COLO829 (cell line): ENCODE data around the gene IGFL2.
"Not testable (repeated sequence)": the region's sequence is repeated elsewhere in the genome, so short reads cannot be mapped to it uniquely, and the experiment has no call there.

Source experiments
- DNase-seq: peaks from one replicate; pipeline ENCODE4 v3.0.0; 2012; ENCODE audit warnings: low spot score

The IGFL2 gene

DNA sequence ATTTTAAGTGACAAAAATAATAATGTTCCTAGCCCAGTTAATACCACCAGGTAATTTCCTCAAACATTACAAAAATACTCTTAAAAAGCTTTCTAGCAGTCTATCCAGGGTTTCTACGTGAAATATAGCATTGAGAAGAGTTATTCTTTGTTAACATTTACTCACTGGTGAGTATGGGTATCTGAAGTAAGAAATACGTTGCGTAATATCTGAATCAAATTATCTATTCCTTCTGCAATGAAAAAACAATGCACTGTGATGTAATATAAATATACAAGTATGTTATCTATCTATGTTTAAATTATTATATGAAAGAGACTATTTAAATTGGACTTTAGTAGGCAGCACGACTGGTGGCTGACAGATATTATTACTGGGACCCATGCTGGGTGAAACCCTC, 5.7 kb upstream of the IGFL2 start:
- no peak for DNase-seq

- DNase-seq = no peak
Observed at GRCh38 chr19:46144756-46145155, 3.3 kb upstream of the IGFL2 start.

DNA sequence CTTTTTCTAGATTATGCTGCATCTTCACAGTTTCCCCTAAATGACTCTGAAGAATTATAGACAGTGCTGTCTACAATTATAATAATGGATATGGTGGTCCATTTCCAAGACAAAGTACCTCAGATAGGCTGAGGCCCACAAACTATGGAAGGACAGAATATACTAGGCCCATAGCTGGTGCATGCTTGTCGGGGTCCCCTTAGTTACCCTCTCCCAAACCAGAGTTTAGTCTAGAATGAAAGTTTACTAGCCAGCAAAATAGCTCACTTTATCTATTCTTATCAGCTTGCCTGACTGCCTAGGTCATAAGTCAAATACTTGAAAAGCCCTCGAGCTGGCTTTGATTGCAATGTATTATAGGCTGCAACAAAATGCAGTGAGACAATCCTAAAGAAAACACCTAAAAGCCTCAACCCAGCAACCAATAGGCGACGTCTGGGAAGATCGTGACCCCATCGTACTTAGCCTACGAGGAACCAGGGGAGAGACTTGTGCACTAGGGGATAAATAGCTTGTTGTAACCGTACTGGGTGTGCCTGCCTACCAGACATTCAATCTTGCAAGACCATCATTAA, 785 bp upstream of the IGFL2 start:
- DNase-seq = no peak

DNA sequence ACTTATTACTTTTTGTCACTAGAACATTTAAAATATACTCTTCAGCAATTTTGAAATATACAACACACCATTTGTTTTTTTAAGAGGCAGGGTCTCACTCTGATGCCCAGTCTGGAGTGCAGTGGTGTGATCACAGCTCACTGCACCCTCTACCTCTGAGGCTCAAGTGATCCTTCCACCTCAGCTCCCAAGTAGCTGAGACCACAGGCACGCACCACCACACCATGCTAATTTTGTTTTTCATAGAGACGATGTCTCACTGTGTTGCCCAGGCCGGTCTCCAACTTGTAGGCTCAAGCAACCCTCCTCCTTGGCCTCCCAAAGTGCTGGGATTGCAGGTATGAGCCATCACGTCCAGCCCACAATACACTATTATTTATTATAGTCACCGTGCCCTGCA, 2.6 kb downstream of the IGFL2 start:
- no peak for DNase-seq

GRCh38 chr19:46155237-46155636, 7.2 kb downstream of the IGFL2 start:
- DNase-seq = no peak

DNA sequence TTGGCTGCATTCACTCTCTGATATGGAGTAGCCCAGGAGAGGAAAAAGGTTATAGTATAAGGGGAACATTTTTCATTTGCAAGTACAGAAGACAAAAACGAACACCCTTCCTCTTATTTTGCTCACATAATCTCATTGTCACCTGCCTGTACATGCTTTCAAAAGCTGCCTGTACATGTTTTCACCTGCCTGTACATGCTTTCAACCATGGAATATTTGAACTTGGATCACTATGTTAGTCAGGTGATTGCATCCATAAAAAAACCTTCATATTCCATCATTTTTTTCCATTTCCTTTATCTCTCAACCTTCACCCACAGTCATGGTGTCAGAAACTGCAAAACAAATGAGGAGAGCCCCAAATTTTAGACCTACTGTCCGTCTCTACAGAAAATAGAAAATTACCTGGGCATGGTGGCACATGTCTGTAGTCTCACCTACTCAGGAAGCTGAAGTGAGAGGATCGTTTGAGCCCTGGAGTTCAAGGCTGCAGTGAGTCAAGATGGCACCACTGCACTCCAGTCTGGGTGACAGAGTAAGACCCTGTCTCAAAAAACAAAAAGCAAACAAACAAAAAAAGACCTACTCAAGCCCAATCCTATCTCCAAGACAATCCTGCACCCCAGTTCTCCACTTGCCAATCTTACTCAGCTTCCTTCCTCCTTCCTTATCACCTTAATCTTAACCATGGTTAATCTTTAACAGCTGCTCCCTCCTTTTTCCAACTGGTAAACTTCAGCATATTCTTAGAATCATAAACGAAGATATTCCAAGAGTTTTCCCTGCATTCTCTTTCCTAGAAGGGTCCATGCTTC, 11.6 kb downstream of the IGFL2 start:
- no peak for DNase-seq

- no peak for DNase-seq
Observed at GRCh38 chr19:46160233-46160775, 12.3 kb downstream of the IGFL2 start.

GRCh38 chr19:46161642-46162257, 13.7 kb downstream of the IGFL2 start:
- DNase-seq = not testable (repeated sequence)

GRCh38 chr19:46162731-46163130, 14.7 kb downstream of the IGFL2 start:
- DNase-seq = no peak

DNA sequence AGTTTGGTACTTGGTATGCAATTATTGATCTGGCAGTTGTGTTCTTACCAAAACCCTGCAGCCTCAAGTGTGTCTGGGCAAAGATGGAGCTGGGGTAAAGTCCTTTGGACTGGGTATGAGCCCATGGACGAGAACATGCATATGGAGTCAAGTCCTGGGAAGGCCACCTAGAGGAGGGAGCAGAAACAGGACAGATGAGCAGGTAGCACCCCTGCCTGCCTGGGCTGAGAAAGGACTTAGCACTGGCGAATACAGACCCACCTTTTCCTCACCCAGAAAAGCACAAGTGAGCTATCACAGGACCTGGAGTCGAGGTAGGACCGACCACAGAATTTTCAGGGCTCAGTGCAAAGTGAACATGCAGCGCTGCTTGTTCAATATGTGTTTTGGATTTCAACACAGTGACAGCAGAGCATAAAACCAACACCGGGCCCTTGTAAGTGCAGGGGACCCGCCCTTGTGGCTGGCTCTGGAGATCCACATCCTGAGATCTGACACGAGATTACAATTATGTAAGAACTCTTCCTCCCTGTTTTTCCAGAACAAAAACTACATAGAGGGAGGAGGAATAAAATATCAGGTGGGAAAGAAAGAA, 25.9 kb downstream of the IGFL2 start:
- DNase-seq = no peak

DNA sequence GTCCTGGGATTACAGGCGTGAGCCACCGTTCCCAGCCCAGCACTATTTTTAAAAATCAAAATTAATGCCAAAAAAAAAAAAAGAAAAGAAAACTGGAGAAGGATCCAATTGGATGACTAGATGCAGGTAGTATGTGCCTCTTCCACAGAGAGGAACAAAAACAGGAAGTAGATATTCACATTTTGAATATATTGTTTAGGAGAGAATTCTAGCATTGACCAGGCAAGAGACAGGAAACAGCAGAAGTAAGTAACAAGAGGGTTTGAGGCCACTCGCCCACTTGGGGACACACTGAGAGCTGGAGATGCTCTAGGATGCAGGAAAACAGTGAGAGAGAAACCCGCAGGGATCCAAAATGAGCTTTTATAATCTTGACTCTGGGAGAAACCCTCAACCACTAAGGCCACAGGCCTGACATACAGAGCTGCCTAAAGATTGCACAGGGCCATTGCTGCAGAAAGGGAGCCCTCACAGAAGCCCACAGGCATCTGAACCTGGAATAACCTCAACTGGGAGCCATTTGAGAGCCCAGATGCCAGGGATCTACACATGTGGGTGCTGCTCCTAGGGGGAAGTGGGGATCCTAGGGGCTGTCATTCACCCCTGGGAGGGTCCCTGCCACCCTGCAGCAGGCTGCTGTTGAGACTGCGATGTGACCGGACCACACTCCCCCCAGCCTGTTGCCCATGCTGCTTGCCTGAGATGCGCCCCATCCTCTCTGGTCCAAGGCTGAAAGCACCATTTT, 28.2 kb downstream of the IGFL2 start:
- no peak for DNase-seq

GRCh38 chr19:46179076-46179759, 31.2 kb downstream of the IGFL2 start:
- DNase-seq = no peak

DNA sequence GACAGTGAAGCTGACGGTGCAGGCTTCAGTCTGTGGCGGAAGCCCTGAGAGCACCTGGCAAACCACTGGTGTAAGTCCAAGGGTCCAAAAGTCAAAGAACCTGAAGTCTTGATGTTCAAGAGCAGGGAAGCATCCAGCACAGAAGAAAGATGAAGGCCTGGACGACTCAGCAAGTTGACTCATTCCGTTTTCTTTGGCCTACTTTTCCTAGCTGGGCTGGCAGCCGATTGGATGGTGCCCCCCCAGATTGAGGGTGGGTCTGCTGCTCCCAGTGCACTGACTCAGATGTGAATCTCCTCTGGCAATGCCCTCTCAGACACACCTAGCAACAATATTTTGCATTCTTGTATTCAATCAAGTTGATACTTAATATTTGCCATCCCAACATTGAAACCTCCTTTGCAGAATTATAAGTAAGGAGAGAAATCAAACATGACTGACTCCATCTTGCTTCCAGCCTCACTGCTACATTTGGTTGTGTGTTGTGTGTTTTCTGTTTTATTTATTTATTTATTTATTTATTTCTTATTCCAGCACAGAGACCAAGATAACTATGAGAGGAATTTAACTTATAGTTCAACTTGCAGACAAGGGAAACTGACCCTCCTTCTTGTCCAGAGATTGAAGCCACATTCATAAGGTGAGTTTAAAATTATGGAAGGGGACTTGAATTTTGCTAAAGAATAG, 32.8 kb downstream of the IGFL2 start:
- DNase-seq = no peak

DNA sequence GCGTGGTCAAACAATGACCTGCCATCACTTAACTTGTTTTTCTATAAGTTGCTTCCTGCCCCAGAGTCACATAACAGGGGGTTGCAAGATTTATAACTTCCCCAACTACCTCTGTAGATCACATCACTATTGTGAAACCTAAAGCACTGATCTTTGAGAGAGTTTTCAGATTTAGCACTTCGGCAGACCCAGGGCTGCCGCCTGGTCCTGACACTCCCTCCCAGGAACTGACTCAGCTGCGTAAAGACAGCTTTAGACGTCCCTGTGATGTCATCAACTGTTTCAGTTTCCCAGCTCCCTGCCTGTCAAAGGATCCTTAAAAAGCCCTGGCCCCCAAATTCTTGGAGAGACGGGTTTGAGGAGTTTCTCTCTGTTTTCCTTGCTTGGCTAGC, 33.3 kb downstream of the IGFL2 start:
- no peak for DNase-seq

GRCh38 chr19:46182476-46182875, 34.4 kb downstream of the IGFL2 start:
- no peak for DNase-seq

- not testable (repeated sequence) for DNase-seq
Observed at GRCh38 chr19:46184775-46185710, 37.0 kb downstream of the IGFL2 start.

DNA sequence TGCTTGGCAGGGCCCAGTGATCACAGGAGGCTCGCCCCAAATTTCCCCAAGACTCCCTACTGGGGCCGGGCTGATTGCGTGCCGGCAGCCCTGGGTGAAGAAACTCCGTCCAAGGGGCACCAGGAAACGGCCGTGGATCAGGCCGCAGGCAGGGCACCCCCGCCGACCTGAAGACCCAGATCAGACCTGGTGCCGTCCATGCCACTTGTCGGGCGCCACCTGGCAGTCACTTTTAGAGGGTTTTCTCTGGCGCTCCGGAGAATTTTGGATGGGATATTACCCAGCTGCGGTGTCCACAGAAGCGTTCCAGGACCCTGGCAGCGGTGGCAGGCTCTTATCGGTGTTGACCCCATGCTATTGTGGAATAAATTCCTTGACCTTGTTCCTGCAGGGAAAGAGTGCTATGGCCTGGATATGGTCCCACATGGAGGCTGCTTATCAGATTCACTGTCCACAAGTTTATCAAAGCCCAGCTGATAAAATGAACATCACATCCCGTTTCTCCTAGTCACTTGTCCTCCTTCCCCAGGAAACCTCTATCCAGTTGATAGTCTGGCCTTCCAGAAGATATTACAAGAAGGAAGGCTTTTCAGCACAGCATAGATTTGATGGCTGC, 38.2 kb downstream of the IGFL2 start:
- no peak for DNase-seq

- DNase-seq = no peak
Observed at GRCh38 chr19:46186717-46187101, 38.7 kb downstream of the IGFL2 start.
